IPS-18c (cell line): ENCODE data around the gene CSNK1G2.
"Not testable (repeated sequence)": the region's sequence is repeated elsewhere in the genome, so short reads cannot be mapped to it uniquely, and the experiment has no call there.

Source experiments
- H3K4me3 ChIP-seq: 2 replicates; pipeline ENCODE4 v1.7.0; 2013; ENCODE audit warnings: low read depth, mild to moderate bottlenecking, low read length, moderate library complexity; ENCODE audit not compliant: insufficient read depth
- H3K9me3 ChIP-seq: one replicate; pipeline ENCODE4 v1.6.1; 2013; ENCODE audit warnings: mild to moderate bottlenecking, low read length, moderate library complexity; ENCODE audit not compliant: control insufficient read depth, insufficient read depth

Gene CSNK1G2

DNA sequence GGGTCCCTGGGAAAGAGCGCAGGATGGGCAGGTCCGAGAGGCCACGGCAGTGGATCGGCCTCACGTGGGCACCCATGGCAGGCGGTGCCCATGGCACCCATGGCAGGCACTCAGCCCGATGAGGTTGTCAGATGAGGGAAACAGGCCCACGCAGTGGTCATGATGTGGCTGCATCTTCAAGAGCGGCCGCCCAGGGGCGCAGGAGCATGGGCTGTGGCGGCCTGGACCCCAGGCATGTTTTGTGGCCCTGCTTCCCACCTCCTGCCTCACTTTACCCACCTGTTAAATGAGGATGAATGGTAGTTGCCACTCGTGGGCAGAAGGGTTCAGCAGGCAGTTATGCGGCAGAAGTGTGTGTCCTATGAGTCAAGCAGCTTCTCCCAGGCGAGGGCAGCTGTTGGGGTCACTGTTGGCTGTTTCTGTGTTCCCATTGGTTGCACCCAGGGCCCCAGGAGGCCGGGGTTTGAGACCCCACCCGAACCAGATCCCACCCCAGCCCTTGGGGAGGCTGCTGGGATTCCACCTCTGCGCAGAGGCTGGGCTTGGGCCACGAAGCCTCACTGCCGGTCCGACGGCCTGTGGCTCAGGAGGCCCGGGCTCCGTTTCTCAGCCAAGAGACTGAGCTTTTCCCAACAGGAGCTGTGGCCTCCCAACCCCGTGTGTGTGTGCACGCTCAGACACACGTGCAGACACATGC, 30.0 kb downstream of the CSNK1G2 start:
- no peak overlapping the region for H3K4me3 ChIP-seq
- no peaks in the 10 kb centered on the region for H3K9me3 ChIP-seq

GRCh38 chr19:1974381-1975161, 33.6 kb downstream of the CSNK1G2 start:
- no peaks in the 10 kb centered on the region for H3K9me3 ChIP-seq
- no peak overlapping the region for H3K4me3 ChIP-seq

- no peak overlapping the region for H3K4me3 ChIP-seq
- no peaks in the 10 kb centered on the region for H3K9me3 ChIP-seq
Observed at GRCh38 chr19:1975162-1975480, 34.1 kb downstream of the CSNK1G2 start.

DNA sequence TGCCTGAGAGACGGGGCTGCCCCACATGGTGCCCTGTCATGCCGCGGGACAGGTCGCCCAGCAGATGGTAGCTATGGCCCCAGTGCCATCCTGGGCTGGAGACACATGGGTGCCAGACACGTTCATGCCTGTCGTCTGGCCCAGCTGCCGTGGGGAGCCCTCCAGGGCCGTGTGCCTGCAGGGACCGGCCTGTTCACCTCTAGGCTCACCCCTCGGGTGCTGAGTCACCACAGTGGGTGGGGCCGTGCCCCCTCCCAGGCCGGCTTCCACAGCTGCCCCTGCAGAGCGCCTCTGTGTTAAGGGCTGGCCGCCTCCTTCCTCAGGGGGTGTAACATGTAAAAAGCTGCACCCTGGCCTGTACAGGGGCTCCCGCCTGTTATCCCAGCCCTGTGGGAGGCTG, 36.1 kb downstream of the CSNK1G2 start:
- no peaks in the 10 kb centered on the region for H3K9me3 ChIP-seq
- H3K4me3 ChIP-seq: no peak overlapping the region

GRCh38 chr19:1978346-1978894, 37.4 kb downstream of the CSNK1G2 start:
- H3K9me3 ChIP-seq: no peaks in the 10 kb centered on the region
- no peak overlapping the region for H3K4me3 ChIP-seq

GRCh38 chr19:1979017-1979416, 38.0 kb downstream of the CSNK1G2 start:
- H3K9me3 ChIP-seq: no peaks in the 10 kb centered on the region
- no peak overlapping the region for H3K4me3 ChIP-seq

- Histone ChIP-seq H3K9me3 (no peaks in the 10 kb centered on the region), H3K4me3 (no peak overlapping the region)
Observed at GRCh38 chr19:1979642-1980041, 38.7 kb downstream of the CSNK1G2 start.

DNA sequence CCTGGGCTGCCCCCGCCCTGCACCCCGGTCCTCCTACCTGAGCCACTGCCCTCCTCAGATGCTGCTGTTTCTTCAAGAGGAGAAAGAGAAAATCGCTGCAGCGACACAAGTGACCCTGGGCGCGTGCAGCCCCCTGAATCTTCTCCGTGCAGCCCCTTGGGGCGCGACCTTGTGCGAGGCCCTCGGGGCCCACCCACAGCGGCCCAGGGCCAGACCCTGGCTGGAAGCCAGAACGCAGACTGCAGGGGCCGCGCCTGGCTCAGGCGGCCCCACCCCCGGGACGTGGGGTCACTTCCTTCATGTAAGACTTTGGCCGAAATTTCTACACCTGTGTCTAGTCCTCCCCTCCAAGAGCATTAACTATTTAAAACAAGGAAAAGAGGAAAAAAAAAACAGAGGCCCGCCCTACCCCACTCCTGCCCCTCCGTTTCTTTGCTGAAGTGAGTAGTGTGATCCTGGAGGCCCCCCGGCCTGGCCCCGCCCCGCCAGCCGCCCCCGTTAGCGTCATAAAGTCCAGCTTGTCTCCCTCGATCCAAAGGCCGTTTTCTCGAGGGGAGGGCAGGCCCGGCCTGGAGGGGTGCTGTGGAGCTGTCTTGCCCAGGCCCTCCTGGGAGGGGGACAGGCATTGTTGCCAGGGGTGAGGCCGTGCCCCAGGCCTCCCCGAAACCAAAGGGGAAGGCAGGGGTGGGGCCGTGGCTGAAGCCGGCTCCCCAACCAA, 39.3 kb downstream of the CSNK1G2 start:
- H3K9me3 ChIP-seq: no peaks in the 10 kb centered on the region

GRCh38 chr19:1980809-1981181, 39.8 kb downstream of the CSNK1G2 start:
- no peaks in the 10 kb centered on the region for H3K9me3 ChIP-seq
- H3K4me3 ChIP-seq: no peak overlapping the region

More for the DNA sequence above, 39.3 kb downstream of the CSNK1G2 start:
- no peak overlapping the region for H3K4me3 ChIP-seq

DNA sequence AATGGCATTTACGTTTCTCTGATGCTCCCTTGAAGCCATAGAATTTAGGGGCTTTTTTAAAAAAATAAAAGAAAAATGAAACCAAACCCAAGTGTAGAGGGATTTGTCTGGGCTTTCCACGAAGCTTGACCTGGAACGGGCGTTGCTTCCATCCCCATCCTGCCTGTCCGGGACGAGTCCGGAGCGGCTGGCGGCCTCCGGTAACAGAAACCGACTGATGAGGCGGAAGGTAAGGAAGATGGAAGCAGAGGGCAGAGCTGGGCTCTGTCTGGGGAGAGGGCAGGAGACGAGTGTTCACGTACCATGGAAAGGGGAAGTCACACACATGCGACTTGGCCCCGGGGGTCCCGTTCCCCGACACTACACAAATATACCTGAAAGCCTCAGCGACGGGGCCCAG, 40.3 kb downstream of the CSNK1G2 start:
- Histone ChIP-seq H3K9me3 (no peaks in the 10 kb centered on the region), H3K4me3 (no peak overlapping the region)

DNA sequence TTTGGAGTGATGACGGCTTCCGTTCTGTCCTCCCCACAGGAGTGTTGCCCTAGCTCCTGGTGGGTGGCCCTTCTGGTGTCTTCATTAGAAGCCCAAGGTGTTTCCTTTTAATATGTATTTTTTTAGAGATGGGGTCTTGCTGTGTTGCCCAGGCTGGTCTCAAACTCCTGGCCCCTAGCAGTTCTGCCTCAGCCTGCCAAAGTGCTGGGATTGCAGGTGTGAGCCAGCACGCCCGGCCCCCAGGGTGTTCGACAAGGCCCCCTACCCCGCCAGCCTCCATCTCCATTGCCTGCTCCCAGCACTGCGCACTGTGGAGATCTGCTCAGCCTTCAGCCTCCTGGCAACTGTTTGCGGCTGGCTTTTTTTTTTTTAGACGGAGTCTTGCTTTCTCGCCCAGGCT, 43.4 kb downstream of the CSNK1G2 start:
- H3K4me3 ChIP-seq: no peak overlapping the region

DNA sequence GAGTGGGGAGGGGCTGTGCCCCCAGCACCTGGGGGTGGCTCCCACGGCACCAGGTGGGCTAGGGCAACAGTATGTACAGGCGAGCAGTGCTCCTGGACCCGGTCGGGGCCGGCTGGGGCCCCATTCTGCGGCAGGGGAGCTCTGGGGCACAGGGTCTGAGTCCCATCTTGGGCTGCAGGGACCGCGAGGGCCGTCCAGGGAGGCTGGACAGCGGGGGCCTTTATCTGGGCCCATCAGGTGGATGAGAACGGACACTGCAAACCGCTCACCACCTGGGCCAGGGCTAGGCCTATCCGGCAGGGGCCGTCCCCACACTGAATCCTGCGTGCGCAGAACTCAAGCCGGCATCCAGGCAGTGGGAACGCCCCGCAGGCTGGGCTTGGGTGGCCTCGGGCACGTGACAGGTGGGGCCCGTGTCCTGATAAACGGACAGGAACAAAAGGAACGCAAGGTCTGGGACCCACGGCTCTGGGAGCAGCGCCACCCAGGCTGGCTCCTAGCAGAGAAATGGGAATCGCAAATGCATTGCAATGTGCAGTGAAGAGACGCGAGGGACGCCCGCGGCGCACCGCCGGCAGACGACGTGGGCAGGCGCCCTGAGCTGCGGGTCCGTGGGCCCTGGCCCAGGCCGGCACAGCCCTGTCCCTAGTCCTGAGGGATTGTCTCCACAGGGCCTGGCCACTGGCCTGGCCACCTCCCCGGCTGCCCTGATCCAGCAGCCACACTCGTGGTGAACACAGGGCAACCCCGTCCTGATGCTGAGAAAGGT, 44.8 kb downstream of the CSNK1G2 start:
- Histone ChIP-seq H3K9me3 (no peaks in the 10 kb centered on the region), H3K4me3 (no peak overlapping the region)

More for the DNA sequence above, 43.4 kb downstream of the CSNK1G2 start:
- no peaks in the 10 kb centered on the region for H3K9me3 ChIP-seq

DNA sequence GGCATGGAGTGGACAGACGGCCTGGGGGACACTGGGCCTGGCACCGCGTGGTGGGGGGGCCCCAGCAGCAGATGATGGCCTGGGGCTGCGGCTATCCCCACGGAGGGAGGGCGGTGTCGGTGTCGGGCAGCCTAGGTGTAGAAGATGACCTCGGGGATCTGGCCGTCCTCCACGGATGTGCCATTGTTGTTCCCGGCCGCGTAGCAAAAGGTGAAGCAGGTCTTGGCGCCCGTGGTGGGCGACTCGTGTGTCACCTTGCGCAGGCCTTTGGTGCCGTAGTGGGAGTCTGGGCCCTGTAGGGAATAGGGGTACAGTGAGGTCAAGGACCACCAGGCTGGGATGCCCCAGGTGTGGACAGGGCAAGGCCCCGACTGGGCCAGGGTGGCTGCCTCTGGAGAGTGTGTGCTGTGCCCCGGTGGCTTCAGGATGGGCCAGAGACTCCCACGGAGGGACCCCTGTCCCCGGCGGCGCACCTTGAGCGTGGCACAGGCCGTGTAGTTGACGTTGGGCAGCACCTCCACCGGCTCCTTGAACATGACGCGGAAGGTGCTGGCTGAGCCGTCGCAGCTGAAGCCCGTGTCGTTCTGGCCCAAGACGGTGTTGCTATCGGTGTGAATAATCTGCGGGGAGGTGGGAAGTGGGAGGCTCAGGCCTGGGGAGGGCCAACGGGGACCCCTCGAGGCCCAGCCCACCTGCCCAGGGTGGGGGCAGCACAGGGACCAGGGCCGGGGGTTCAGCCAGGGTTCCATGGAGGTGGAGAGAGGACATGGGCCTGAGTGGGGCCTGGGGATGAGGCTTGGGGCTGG, 45.6 kb downstream of the CSNK1G2 start:
- Histone ChIP-seq H3K9me3 (no peaks in the 10 kb centered on the region), H3K4me3 (no peak overlapping the region)

DNA sequence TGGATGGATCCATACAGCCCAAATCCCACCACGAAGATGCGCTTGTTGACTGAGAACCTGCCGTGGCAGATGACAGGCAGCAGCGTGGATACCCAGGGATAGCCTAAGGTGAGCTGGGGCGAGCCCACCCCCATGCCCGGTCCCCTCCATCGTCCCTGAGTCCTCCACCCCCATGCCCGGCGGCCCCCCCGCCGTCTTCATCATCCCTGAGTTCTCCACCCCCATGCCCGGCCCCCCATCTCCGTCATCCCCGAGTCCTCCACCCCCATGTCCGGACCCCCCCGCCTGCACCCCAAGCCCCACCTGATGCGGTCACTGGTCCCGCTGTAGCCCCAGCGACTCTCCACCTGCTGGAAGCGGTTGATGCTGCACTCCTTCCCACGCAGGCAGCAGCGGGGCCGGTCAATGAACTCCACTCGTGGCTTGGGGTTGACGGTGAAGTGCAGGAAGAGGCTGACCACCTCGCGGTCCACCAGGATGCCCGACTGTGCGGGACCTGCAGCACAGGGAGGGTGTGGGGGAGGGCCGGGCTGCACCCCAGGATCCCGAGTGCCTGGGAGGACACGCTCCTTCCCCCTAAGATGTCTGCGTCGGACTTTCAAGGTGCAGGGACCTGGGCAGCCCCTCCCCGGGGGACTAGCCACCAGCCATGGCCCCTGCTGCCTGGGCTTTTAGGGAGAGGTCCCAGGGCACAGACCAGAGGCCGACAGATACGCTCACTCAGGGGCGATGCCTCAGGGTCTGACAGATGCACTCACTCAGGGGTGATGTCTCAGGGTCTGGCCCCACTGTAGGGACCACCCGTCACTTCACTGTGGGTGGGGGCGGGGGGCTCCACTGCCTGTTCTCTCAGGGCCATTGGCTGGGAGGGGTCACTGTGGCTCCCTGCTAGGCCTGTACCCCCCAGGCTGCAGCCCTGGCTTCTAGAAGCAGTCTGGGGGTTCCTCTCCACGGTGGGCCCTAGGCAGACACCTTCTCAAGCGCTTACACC, 46.5 kb downstream of the CSNK1G2 start:
- Histone ChIP-seq H3K4me3 (no peak overlapping the region), H3K9me3 (no peaks in the 10 kb centered on the region)

- H3K4me3 ChIP-seq, H3K9me3 ChIP-seq: not testable (repeated sequence)
Observed at GRCh38 chr19:1988464-1988863, 47.5 kb downstream of the CSNK1G2 start.
